Measurements from ENCODE around the gene RAD51B.

GRCh38 chr14:68008491-68008890, 188.9 kb downstream of the RAD51B start:
- no peak for TF ChIP-seq EZH2 (IDR thresholded peaks at IDR 0.05)
- no peak for TF ChIP-seq POLR2AphosphoS5 (IDR thresholded peaks at IDR 0.05; ENCODE audit: borderline replicate concordance, low read depth, low read length)
